GM18868 (cell line): ENCODE results near the gene RAB44.

Experiments
- ATAC-seq: cut with Tn5 transposase; IDR thresholded peaks from one replicate; pipeline ENCODE4 v1.9.1; 2021; ENCODE audit warnings: mild to moderate bottlenecking, moderate library complexity; ENCODE audit not compliant: unreplicated experiment

Gene RAB44

DNA sequence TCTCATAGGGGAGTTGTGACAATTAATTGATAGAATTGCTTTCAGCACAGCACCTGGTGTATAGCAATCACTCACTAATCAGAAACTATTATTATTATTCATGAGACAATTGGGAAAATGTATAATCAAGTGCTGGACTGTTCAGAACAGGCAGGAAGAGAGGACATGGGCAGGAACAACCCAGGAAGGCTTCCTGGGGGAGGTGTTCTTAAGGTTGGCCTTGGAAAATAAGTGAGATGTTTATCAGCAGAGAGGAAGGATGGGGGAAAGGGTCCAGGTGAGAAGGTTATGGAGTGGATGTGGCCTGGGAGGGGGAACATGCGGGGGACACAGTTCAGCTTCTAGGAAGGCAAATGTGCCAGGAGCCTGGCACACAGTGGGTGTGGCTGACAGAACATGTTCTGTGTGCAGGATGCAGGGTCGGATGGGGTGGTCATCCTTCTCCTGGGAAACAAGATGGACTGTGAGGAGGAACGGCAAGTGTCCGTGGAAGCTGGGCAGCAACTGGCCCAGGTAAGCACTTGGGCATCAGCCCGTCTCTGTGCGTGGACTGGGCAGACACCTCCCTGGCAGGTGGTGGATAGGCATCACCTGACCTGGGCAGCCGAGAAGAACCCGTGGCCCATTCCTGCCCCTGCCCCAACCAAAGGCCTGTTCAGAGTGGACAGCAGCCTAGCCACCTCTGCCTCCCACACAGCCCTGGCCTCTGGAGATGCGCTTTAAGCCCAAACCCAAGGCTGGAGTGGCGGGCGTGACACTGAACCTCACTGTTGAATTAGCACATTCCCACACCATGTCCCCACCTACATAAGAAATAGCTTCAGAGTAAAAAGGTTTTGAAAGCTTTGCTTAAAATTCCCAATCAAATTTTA, 30.9 kb downstream of the RAB44 start:
- no peak for ATAC-seq

- no peak for ATAC-seq
These were observed 31.5 kb downstream of the RAB44 start for GRCh38 chr6:36729161-36729524.

DNA sequence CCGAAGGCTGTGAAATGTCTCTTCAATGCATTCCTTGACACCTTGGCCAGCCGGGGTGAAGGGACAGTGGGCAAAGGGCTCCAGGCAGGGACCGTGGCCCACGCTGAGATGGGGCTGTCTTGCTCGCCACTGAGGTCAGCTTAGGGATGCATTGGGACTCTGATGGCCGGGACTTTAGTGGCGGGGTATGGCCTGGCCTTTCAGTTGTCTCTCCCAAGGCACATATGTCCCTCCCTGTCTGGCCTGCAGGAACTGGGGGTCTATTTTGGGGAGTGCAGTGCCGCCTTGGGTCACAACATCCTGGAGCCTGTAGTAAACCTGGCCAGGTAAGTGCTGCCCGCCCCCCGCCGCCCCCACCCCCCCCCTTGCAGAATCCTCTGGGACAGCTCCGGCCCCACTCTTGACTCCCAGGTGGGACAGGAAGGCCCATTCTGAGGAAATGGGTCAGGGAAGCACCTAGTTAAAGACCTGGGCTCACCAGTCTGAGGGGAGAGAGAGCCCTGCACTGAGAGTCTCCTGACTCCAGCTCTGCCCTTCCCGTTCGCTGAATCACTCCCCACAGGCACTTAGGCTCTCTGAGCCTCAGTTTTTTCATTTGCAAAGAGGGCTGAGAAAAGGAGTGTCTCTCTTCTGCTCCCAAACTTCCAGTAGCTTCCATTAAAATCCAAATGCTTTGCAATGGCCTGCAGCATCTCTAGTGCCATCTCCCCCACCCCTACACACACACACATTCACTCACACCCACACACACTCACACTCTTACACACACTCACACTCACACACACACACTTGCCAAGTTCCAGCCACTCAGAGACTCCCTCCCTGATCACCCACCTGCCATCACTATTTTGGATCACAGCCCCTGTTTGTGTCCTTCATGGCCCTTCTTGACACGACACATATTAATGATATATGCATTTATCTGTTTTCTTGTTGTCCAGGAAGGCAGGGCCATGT, 33.1 kb downstream of the RAB44 start:
- no peak for ATAC-seq

- no peak for ATAC-seq
These were observed 34.1 kb downstream of the RAB44 start for GRCh38 chr6:36731622-36732310.

GRCh38 chr6:36733300-36733699, 35.7 kb downstream of the RAB44 start:
- ATAC-seq: no peak

GRCh38 chr6:36734486-36735060, 36.9 kb downstream of the RAB44 start:
- ATAC-seq: no peak

- ATAC-seq: no peak
These were observed 37.8 kb downstream of the RAB44 start for GRCh38 chr6:36735110-36736071.

- no peak for ATAC-seq
These were observed 39.6 kb downstream of the RAB44 start for GRCh38 chr6:36737043-36737785.

DNA sequence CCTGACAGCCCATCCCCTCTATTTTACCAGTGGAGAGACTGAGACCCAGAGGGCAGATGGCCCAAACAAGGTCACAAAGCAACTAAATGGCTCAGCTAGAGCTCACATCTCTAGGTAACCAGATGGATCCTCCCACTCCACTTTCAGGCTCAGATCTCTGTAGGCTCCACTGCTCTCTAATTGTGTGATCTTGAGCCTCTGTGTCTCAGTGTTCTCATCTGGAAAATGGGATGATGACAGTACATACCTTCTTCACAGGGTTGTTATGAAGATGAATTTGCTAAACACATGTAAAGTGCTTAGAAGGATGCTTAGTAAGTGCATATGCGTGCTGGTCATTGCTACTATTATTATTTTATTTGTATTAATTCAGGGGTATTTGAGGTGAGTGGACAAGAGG, 40.5 kb downstream of the RAB44 start:
- no peak for ATAC-seq

- ATAC-seq: no peak
These were observed 42.6 kb downstream of the RAB44 start for GRCh38 chr6:36739947-36740817.

DNA sequence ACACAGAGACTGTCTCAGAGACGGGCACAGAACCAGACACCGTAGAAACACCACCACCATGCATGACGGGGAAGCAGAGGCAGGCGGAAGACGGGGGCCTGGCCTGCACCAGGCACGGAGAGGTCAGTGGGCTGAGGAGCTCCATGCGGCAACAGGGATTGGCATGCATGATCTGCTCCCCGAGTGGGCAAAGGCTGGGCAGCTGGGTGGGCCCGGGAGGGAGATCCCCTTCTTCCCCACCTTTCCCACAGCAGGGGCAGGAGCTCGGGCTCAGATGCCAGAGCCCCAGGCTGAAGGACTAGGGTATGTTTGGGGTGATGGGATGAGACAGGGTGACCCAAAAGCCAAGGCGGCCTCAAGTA, 43.2 kb downstream of the RAB44 start:
- no peak for ATAC-seq

DNA sequence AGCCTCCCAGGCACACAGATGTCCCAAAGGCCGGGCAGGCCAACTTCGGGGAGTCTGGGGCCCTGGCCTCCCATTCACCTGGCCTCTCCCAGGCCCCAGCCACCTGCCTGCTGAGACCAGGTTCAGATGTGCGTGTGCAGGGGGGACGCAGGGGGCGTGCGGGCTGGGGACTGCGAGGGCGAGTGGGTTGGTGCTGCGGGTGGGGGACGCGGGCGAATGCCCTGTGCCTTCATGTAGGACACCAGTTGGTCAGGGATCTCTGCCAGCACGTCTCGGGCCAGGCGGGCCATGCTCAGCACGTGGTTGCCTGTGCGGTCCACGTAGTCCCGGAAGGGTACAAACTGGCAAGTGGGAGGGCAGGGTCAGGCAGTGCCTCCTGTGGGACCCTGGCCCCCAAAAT, 44.5 kb downstream of the RAB44 start:
- ATAC-seq: no peak

DNA sequence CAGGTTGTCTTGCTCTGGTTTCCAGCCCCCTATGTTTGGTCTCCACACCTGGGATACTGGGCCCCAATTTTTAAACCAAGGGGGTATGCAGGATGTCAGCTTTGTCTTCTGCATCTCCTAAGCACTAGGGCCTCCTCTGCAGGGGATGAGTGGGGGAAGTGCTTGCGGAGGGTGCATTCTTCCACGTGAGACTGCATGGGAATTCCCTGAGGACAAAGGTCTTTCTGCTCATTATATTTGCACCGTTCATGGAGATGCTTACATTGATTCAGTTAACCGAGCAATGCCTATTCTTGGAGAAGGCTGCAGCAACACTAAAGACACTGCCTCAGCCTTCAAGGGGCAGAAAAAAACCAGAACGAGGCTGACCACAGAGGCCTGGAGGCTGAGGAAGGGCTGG, 45.4 kb downstream of the RAB44 start:
- ATAC-seq: no peak

GRCh38 chr6:36743538-36744303, 46.1 kb downstream of the RAB44 start:
- ATAC-seq: no peak

GRCh38 chr6:36744304-36744673, 46.7 kb downstream of the RAB44 start:
- no peak for ATAC-seq

DNA sequence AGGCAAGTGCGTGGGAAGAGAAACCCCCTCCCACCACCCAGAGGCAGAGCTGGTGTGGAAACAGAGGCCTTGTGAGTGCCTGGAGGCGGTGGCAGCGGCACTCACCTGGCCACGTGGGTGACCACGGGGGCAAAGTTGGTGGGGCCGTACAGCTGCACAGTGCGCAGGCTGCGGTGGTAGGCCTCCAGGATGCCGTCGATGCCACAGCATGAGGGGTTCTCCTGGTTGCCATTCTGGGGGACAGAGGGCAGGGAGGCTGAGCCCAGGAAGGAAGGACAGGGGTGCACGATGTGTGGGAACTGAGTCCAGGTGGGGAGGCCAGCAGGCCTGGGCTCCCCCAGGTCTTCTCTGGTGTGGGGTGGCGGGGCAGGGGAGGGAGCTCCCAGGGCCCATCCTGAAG, 47.7 kb downstream of the RAB44 start:
- ATAC-seq: no peak

GRCh38 chr6:36745836-36746235, 48.2 kb downstream of the RAB44 start:
- ATAC-seq: no peak

GRCh38 chr6:36746251-36746650, 48.6 kb downstream of the RAB44 start:
- no peak for ATAC-seq
